NCI-H1694 treated with DMSO at 0.1 percent for 48 hours (cell line): Measurements from ENCODE around the gene POLR3E.
"Not testable (repeated sequence)": the region's sequence is repeated elsewhere in the genome, so short reads cannot be mapped to it uniquely, and the experiment has no call there.

Experiments
- DNase-seq: peaks from one replicate; lab custom pipeline; 2025; lab: John Stamatoyannopoulos, UW

POLR3E gene

DNA sequence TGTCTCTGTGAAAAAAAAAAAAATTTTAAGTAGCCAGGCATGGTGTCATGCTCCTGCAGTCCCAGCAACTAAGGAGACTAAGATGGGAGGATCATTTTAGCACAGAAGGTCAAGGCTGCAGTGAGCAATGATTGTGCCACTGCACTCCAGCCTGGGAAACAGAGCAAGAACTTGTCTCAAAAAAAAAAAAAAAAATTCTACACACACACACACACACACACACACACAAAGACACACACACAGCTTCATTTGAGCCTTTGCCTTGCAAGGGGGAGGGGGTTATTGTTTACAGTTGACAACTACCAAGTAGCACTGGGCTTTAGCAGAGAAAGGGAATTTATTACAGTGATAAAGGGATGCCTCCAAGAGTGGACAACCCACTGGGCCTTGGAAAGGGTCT is 4.9 kb upstream of the POLR3E start:
- no peak for DNase-seq

DNA sequence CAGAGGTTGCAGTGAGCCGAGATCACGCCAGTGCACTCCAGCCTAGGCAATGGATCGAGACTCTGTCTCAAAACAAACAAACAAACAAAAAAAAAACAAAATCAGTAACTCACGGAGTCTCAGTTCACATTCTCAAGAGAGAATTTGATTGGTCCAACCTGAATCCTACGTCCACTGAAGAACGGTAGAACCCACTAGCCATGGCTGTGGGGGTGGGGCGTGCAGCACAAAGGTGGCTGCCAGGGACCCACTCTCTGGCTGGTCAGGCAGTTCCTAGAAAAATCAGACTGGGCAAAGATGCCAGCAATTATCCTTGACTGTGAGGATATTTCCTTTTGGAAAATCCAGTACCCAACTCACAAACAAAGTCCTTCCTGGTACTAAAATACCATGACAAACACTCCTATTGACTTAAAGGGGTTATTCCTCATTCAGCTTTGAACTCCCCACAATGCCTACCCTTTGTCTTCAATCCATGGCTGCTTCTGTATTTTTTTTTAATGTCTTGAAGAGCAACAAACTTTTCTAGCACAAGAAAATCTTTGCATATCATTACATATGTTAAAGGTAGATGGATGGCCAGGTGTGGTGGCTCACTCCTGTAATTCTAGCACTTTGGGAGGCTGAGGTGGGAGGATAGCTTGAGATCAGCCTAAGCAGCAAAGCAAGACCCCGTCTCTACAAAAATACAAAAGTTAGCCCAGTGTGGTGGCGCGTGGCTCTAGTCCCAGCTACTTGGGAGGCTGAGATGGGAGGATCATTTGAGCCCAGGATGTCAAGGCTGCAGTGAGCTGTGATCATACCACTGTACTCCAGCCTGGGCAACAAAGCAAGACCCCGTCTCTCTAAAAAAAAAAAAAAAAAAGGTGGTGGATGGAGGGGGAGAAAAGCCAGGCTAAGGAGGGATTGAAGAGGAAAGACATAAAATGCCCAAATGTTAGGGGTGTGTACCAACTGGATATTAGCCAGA is 3.8 kb upstream of the POLR3E start:
- DNase-seq = no peak

DNA sequence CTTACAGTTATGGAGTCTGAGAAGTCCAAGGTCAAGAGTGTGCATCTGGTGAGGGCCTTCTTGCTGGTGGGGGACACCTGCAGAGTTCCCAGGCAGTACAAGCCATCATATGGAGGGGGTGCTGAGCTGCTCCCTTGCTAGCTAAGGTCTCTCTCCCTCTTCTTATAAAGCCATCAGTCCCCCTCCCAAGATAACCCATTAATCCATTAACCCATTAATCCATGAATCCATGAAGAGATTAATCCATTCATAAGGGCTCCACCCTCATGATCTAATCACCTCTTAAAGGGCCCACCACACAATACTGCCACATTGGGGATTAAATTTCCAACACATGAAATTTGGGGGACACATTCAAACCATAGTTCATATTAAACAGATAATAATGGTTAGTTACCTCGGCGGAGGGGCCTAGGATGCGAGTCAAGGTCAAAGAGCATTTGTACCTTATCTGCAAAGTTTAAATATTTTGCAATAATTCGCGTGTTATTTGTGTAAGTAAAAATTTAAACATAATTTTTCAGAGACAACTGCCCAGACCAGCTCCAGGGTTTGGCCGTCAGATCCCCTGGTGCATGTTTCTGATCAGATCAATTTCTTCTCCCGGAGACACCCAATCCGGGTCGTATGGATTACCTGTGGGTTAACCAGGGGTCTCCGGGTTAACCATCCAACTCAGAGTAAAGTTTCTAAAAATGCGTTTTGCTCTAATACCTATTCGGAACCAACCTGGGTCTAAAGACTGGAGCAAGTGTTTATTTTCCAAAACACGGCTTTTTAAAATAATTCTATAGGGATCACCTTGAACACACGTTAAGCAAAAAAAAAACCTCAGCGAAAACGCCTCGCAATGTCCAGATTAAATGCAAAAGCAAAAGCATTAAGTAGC is 740 bp upstream of the POLR3E start:
- peak; percentile 19 for DNase-seq

DNA sequence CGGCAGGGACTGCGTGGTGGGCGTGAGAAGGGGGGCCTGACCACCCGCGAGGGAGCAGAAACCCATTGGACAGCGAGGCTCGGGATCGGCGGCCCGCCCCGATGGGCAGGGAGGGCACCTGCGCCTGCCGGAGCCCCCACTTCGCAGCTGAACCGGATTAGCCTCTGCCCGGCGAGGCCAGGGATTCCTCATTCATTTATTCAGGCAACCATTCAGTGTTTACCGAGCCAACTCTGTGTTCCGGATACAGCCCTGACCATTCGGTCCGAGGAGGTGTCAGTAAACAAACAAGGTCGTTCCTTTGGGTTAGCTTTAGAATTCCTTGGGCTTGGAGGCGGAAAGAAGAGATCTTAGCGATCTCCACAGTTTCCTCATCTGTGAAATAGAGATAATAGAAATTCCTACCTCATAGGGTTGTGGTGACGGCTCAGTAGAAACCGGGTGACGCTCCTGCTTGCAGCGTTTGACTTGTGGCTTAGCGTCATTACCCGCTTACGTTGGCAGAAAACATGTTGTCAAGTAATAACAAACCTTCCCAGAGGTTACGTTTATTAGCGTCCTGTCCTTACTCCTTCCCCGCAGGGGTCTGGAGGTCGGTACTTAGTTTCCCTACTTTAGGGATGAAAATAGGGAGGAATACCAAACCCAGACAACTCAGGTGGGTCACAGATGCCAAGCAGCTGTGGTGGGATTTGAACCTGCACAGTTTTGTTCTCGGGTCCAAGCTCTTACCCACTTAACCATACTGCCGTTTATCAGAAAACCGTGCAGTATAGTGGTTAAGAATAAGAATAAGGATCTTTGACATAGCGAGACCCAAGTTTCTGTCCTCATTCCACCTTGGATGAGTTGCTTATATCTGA is 893 bp downstream of the POLR3E start:
- peak; percentile 92 for DNase-seq

DNA sequence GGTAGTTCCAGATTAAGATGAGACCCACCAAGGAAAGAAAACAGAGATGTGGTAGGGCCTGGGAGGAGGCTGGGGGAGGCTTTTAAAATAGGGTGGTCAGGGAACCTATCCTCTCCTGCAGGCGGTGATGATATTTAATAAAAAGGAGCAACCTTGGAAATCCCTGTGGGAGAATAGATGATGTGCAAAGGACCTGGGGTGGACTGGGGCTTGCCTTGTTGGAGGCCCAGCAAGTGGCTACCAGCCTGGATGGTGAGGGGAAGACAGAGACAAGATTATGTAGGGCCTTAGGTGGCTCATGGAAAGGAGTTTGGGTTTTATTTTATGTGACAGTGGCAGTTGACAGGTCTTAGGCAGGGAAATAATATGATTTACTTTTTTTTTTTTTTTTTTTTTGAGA is 1.8 kb downstream of the POLR3E start:
- no peak for DNase-seq

DNA sequence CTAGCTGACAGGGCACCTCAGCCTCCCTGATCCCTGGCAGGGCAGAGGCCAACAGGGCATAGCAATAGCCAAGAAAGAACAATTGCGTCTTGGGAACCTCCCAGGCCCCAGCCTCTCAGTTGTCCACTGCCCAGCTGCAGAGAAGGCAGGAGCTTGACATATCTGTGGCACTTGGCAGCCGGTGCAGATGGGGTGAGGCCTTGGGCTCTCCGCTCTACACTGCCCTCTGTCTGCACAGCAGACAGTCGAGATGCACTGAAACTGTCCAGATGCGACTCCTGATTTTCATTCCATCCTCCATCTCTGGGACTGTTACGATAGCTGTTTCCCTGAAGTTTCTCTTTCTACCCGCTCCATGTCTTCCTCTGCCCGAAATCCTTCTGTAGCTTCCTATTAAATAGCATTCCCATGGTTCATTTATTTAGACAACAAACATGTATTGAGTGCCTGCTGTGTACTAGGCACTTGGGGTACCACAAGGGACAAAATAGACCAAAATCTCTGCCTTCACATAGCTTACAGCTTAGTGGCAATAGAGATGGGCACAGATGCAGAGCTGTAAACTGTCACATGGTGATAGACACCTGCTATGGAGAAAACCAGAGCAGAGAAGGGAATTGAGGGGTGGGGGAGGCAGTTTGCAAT is 3.3 kb downstream of the POLR3E start:
- peak; percentile 39 for DNase-seq

DNA sequence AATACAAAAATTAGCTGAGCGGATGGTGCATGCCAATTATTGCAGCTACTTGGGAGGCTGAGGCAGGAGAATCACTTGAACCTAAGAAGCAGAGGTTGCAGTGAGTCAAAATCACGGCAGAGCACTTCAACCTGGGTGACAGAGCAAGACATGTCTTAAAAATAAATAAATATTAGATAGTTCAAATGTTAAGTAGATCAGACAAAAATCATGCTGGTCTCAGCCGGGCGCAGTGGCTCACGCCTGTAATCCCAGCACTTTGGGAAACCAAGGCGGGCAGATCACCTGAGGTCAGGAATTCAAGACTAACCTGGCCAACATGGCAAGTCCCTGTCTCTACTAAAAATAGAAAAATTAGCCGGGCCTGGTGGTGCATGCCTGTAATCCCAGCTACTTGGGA is 4.2 kb downstream of the POLR3E start:
- DNase-seq = not testable (repeated sequence)

DNA sequence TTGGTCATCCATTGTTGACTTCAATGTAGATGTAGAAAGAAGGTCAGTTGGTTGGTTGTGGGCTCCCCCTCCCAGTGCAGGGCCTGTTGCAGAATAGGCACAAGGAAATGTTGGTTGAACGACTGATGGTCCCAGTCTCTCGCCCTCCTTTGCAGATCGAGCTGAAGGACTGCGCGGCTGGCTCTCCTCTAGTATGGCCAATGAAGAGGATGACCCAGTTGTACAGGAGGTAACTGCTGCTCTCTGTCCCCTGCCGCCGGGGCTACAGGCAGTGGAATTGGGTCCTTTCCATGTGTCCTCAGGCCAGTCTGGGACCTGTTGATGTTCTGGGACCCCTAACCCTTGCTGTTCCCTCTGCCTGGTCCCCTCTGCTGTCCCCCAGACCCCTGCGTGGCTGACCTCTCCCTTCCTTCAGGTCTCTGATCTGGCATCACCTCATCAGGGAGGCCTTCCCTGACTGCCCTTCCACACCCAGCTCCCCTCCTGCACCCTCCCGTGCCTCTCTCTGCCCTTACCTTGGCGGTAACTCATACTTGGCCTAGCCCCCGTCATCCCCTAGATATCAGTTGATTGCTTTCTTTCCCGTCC is 5.7 kb downstream of the POLR3E start:
- DNase-seq = no peak

DNA sequence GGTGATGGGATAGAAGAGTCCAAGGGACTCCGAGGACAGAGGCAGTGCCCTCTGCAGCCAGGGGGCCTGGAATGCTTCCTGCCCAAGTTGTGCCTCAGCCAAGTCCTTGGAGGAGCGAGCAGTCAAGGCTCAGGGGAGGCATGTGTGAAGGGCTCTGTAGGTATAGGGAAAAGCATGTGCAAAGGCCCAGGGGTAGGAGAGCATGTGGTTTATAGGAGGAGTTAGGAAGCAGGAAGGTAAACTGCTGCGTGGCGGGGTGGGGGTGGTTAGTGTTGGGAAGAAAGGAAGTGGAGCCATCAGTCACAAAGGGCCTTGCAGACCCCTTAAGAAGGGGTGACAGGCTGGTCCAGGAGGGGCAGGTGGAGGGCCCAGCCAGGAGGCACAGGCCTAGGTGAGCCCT is 7.2 kb downstream of the POLR3E start:
- no peak for DNase-seq

DNA sequence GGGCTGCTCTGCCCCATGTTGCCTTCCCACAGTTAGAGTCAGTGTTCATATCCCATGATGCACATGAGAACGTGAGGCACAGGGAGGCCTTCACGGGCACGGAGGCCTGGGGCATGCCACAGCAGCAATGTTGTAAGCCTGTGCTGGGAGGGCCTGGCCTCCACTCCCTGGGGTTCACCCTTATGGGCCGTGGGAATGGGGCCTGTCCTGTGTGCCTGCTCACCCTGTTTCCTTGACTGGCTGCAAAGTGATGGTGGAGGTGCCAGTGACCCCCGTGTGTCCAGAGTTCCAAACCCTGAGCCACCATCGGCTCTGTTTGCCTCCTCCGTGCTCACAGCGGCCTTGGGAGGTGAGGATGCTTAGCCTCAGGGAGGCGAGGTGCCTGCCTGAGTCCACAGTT is 9.6 kb downstream of the POLR3E start:
- no peak for DNase-seq

DNA sequence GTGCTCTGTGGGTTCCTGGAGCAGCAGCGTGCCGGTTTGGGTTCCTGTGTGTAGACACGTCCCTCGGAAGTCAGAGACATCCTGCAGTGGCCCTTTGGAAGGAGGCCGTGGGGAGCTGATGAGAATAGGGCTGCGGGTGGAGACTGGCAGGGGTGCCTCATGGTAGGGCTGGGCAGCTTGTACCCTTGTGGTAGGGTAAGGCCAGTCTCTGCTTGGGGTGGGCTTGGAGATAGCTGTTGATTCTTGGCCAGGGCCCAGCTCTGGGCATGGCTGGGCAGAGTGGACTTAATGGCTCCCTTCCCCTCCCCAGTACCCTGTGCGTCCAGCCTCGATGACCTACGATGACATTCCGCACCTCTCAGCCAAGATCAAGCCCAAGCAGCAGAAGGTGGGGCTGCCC is 10.6 kb downstream of the POLR3E start:
- no peak for DNase-seq

DNA sequence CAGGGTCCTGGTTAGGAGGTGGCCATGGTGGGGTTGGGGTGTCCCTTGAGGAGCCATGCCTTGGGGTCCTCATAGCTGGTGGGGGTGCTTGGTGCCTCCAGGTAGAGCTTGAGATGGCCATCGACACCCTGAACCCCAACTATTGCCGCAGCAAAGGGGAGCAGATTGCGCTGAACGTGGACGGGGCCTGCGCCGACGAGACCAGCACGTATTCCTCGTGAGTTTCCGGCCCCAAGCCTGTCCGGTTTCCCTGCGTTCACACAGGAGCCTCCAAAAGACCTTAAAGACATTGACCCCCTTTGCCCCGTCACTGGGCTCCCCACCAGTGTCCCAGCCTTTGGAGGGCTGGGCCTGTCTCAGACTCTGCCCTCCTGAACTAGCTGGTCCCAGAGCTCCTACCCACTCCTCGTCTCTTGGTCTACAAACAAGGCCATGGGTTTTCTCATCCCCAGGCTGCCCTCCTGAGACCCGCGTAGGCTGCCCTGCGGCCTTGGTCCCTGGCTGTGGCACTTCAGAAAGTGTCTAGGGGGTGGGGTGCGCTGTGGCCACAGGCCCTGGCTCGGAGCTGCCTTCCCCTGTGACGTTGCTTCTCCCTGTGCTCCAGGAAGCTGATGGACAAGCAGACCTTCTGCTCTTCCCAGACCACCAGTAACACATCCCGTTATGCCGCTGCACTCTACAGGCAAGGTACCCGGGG is 11.8 kb downstream of the POLR3E start:
- no peak for DNase-seq

DNA sequence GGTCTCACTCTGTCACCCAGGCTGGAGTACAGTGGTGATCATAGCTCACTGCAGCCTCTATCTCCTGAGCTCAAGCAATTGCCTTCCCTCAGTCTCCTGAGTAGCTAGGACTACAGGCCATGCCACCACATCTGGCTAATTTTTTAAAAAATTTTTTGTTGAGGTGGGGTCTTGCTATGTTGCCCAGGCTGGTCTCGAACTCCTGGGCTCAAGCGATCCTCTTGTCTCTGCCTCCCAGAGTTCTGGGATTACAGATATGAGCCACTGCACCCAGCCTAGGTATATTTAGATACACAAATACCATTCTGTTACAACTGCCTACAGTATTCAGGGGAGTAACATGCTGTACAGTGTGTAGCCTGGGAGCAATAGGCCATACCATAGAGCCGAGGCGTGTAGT is 14.3 kb downstream of the POLR3E start:
- DNase-seq = no peak

DNA sequence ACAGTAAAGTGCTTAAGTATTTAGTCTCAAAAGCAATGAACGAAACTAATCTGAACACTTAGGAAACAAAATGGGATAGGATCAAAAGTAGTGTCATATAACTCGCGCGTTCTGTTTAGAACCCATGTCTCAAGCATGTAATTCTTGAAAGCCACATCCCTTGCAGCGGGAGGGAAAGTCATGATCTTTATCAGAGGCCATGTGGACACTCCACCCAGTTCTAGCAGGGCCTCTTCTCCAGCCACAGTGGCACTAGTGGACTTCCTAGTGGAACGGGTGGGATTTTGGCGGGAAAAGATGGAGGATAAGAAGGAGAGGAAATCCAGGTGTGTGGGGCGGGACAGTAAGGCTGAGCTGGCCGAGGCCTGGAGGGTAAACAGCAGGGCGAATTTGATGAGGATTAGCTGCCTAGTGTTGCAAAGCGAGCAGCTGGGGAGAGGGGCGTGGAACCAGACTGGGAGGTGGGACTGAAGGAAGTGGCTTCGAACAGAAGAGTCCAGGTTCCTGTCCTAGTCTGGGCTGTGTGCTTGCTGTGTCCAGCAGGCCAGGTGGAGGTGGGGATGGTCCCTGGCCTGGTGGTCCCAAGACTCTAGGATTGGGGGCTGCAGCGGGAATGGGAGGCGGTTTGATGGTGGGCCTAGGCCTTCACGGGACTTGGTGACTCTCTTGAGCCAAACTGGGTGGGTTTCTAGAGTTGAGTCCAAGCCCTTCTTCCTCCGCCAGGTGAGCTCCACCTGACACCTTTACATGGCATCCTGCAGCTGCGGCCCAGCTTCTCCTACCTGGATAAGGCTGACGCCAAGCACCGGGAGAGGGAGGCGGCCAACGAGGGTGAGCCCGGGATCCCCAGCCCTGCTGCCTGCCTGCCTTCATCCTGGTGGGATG is 15.9 kb downstream of the POLR3E start:
- DNase-seq = no peak

DNA sequence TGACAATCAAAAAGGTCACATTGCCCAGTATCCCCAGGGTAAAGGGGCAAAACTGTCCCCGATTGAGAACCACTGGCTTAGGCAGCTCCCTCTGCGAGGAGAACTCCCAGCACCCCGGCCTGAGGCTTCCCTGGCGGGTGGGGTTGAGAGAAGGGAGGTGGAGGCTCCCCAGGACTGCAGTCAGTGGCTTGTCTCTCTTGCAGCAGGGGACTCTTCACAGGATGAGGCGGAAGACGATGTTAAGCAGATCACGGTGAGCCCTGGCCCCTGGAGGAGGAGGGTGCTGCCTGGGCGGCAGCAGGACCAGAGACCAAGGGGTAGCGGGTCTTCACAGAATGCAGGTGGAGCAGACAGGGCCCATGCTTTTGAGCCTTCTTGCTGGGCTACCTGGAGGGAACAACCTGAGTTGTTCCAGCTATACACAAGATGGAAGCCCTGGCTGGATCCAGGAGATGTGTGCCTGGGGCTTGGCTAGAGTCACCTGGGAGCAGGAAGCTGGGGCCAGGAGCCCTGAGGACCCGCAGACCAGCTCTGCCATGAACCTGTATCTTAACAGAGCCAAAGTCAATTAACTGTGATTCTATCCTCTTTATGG is 16.8 kb downstream of the POLR3E start:
- no peak for DNase-seq

DNA sequence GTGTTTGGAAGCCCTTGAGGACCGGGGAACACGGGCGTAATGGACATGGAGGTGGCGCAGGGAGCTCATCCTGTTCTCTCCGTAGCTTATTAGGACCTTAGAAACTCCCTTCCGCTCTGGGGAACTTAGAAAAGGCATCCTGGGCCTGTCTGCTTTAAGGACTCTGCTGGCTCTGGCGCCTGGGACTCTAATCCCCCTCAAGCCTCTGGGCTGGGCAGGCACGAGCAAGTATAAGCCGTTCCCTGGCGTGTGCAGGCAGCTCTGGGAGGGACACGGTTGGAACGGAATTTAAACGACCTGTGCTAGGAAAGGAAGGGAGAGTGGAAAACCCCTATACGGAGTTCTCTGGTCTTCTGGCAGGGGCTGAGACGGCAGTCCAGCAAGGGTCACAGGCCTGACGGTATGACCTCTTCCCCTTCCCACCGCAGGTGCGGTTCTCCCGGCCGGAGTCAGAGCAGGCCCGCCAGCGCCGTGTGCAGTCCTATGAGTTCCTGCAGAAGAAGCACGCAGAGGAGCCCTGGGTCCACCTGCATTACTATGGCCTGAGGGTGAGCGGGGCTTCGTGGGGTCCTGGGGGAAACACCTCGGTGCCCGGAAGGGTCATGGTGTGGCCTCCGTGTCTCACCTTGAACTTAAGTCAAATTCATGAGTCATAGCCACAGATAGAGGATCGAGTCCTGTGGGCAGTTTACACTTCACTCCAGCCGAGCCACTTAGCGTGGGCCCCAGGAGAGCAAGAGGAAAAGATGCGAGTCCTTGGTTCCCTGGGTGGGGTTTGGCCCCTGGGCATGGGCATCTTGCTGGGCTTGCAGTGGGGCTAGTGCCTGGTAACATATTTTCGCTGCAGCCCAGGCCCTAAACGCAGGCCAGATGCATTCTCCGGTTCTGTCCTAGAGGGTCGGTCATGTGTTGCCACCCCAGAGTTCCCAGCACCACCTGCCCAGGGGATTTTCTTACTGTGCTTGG is 17.7 kb downstream of the POLR3E start:
- DNase-seq = no peak

DNA sequence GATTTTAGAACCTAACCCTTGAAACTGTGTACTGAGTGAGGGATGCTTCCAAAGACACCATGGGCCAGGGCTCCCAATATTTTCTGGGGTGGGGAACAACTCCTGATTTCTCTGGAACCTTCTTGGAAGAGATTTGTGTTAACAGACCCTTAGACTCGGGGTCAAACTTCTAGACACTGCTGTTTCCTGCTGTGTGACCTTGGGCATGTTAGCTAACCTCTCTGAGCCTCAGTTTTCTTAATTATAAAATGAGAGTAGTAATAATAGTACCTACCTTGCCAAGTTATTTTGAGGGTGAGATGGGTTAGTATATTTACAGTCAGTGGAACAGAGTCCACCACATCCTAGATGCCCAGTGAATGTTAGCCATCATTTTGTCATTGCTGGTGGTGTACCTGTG is 18.8 kb downstream of the POLR3E start:
- DNase-seq = no peak

DNA sequence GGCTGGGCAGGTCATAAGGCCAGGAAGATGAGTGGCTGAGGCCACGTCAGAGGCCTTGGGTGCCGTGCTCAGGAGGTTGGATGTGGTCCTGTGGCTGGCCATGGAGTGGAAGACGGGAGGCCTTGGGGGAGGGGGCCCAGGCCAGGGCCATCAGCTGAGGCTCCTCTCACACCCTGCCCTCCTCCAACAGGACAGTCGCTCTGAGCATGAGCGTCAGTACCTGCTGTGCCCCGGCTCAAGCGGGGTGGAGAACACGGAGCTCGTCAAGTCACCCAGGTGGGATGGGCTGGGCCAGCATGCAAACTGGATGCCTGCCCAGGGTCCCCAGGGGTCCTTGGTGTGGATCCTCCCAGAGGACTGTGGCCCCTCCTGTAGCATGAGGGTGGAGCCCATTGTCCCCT is 19.2 kb downstream of the POLR3E start:
- no peak for DNase-seq
